Fibroblast of pulmonary artery (primary cell): Measurements from ENCODE around the gene TRIM46.

Experiments
- DNase-seq: peaks from one replicate; pipeline ENCODE4 v3.0.0-alpha.2; 2010; ENCODE audit warnings: low read depth
- H3K4me3 ChIP-seq: replicated peaks from 2 replicates; pipeline ENCODE4 v1.5.1; 2011; ENCODE audit warnings: low read depth, mild to moderate bottlenecking, control low read depth, low read length, moderate library complexity
- TF ChIP-seq, protein P1 (sequence below): IDR thresholded peaks from 2 replicates; pipeline ENCODE4 v1.5.1; 2011; ENCODE audit warnings: mild to moderate bottlenecking, control low read depth, low read length, inconsistent platforms; ENCODE audit errors: missing control alignments

The TRIM46 gene

DNA sequence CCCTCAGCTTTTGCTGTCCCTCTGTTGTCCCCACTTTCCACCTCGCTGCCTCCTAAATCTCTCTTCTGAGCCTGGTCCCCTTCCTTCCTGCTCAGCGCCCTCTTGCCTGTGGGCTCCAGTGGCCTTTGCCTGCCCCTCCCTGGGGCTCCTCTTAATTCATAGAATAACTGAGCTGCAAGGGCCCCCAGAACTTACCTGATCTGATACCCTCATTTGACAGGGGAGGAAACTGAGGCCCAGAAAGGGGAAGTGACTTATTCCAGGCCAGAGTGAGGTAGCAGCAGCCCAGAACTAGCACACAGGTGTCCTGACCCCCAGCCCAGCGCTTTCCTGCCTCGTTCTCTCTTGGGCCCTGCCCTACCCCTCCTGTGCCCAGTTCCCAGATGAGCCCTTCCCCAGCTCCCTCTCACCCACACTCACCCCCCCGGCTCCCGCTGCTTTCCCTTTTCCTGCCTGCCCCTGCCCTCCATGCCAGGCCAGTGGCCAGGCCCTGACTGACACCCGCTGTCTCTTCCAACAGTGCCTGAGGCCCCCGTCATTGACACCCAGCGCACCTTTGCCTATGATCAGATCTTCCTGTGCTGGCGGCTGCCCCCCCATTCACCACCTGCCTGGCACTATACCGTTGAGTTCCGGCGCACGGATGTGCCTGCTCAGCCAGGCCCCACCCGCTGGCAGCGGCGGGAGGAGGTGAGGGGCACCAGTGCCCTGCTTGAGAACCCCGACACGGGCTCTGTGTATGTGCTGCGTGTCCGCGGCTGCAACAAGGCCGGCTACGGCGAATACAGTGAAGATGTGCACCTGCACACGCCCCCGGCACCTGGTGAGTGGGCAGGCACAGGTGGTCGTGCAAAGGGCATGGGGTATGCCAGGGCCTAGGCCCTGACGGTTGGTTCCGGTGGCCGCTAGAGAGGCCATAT, 5.7 kb downstream of the TRIM46 start:
- TF ChIP-seq, protein P1, sequence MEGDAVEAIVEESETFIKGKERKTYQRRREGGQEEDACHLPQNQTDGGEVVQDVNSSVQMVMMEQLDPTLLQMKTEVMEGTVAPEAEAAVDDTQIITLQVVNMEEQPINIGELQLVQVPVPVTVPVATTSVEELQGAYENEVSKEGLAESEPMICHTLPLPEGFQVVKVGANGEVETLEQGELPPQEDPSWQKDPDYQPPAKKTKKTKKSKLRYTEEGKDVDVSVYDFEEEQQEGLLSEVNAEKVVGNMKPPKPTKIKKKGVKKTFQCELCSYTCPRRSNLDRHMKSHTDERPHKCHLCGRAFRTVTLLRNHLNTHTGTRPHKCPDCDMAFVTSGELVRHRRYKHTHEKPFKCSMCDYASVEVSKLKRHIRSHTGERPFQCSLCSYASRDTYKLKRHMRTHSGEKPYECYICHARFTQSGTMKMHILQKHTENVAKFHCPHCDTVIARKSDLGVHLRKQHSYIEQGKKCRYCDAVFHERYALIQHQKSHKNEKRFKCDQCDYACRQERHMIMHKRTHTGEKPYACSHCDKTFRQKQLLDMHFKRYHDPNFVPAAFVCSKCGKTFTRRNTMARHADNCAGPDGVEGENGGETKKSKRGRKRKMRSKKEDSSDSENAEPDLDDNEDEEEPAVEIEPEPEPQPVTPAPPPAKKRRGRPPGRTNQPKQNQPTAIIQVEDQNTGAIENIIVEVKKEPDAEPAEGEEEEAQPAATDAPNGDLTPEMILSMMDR, result no peak
- no peak for DNase-seq
- no peak overlapping the region for H3K4me3 ChIP-seq

DNA sequence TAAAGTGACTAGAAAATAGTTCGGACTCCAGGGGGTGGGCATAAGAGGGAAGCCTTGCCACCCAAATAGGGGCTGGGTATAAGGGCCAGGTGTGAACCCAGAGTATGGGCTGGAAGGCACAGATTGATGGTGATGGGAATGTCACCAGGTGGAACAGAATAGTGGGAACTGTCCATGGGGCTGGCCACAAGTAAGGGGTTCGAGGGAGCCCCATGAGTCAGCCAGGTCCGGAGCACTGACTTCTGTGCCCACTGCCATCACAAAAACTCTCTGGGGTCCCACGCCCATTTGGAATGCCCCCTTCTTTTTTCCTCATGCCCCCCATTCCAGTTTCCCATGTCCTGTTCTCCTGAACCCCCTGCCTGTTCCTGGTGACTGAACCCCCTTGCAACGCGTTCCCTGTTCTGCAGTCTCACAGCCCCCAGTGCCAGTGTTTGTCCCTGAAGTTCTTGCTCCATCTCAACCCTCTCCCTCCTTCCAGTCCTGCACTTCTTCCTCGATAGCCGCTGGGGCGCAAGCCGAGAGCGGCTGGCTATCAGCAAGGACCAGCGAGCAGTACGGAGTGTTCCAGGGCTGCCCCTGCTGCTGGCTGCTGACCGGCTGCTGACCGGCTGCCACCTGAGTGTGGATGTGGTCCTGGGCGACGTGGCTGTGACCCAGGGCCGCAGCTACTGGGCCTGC, 7.9 kb downstream of the TRIM46 start:
- TF ChIP-seq, protein P1, result no peak
- H3K4me3 ChIP-seq, result no peak overlapping the region
- no peak for DNase-seq

- no peak for DNase-seq
- TF ChIP-seq, protein P1, result no peak
- no peak overlapping the region for H3K4me3 ChIP-seq
These were observed 8.5 kb downstream of the TRIM46 start for GRCh38 chr1:155182052-155182550.

GRCh38 chr1:155183775-155184221, 10.1 kb downstream of the TRIM46 start:
- no peak overlapping the region for H3K4me3 ChIP-seq
- TF ChIP-seq, protein P1, result no peak
- no peak for DNase-seq

DNA sequence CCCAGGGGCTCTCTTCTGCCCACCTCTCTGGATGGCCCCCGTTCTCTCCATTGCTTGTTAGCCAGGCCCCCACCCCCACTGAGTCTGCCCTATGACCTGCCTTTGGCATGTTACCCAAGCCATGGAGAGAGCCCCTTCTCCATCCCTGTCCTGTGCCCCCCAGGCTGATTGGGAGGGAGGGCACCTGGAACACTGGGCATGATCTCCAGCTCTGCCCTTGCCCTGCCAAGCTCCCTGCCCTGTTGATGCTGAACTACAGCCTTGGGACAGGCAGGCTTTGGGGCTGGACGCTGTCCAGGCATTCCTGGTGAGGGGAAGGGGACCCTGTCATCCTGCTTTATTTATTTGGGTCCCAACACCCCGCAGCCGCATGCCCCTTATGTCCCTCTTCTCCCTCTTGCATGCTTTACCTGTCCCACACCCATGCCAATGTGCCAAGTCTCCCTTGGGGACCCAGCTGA, 10.7 kb downstream of the TRIM46 start:
- DNase-seq, result no peak
- H3K4me3 ChIP-seq, result no peak overlapping the region
- TF ChIP-seq, protein P1, result no peak

GRCh38 chr1:155184835-155185782, 11.5 kb downstream of the TRIM46 start:
- no peak overlapping the region for H3K4me3 ChIP-seq
- no peak for DNase-seq
- TF ChIP-seq, protein P1, result no peak
